Astrocyte (in vitro differentiated cells and primary cell): ENCODE results near the gene CMTR1.

ENCODE experiments used
- EZH2 ChIP-seq: IDR thresholded peaks from 2 replicates; pipeline ENCODE4 v1.6.1; 2012; ENCODE audit warnings: mild to moderate bottlenecking, low read length, inconsistent platforms; ENCODE audit not compliant: insufficient read depth
- TF ChIP-seq, protein P1 (sequence below): IDR thresholded peaks from 2 replicates; pipeline ENCODE4 v1.5.1; 2011; ENCODE audit warnings: low read depth, mild to moderate bottlenecking, inconsistent platforms, low read length, moderate library complexity; ENCODE audit not compliant: insufficient read depth

DNA sequence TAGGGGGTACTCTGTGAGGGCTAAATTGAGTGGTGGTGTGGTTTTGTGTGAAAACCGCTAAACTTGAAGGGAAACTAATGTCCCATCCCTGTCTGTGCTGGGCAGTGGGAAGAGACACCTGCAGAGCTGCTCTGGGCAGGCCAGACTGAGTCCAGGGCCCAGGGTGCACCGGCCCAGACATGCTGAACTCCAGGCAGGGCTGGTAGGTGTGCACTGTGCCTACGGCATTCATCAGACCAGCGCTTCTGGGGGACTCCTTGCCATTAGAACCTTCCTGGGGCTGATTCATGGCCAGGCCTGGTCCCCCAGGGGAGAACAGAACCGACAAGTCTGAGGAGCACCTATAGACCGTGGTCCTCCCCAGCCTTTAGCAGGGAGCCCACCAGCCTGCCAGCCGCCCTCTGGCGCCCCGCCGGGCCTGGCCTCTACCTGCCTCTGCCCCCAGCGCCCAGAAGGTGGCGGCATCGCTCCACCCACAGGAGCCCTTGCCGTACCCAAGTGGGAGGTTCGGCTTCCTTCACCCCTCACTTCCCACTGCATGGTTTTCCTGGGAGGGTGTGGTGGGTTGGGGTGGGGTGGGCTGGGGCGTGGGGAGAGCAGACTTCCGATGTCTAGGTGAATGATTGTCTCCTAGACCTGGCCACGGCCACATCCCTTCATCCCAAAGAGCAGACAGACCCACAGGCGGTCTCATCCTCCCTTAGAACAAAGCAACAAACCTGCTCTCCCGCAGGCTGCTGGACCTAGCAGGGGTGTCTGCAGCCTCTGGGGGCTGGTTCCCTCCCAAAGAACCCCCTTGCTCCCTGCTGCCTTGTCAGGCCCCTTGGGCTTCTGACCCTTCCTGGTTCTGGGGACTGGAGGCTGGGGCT lies 51.1 kb downstream of the CMTR1 start:
- TF ChIP-seq, protein P1, sequence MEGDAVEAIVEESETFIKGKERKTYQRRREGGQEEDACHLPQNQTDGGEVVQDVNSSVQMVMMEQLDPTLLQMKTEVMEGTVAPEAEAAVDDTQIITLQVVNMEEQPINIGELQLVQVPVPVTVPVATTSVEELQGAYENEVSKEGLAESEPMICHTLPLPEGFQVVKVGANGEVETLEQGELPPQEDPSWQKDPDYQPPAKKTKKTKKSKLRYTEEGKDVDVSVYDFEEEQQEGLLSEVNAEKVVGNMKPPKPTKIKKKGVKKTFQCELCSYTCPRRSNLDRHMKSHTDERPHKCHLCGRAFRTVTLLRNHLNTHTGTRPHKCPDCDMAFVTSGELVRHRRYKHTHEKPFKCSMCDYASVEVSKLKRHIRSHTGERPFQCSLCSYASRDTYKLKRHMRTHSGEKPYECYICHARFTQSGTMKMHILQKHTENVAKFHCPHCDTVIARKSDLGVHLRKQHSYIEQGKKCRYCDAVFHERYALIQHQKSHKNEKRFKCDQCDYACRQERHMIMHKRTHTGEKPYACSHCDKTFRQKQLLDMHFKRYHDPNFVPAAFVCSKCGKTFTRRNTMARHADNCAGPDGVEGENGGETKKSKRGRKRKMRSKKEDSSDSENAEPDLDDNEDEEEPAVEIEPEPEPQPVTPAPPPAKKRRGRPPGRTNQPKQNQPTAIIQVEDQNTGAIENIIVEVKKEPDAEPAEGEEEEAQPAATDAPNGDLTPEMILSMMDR: peak; percentile 46
- no peak for TF ChIP-seq EZH2
